ENCODE measurements around the gene SRGAP1.

GRCh38 chr12:64082116-64082515, 237.6 kb downstream of the SRGAP1 start:
- TF ChIP-seq POLR2A (IDR thresholded peaks at IDR 0.05) (no peak), POLR2AphosphoS5 (IDR thresholded peaks at IDR 0.05; ENCODE audit: insufficient read depth in 1 of 2, low read depth in 1 of 2) (no peak)

All from vagina (tissue), 2 donors.